GM13977 (cell line): ENCODE data around the gene TSC22D4.
"Not testable (repeated sequence)": the region's sequence is repeated elsewhere in the genome, so short reads cannot be mapped to it uniquely, and the experiment has no call there.

Experiments
- DNase-seq: peaks from one replicate; pipeline ENCODE4 v3.0.0; 2012; ENCODE audit warnings: low spot score
- CTCF ChIP-seq: IDR thresholded peaks from 2 replicates; pipeline ENCODE4 v1.5.1; 2012; ENCODE audit warnings: mild to moderate bottlenecking, control low read depth; ENCODE audit not compliant: insufficient read depth; ENCODE audit errors: extremely low read depth, missing control alignments
- in situ Hi-C: fragments of 300-500 bp; cut with MboI; formaldehyde crosslinking; loops from one replicate; pipeline ENCODE4 v1.12.0; 2022; ENCODE audit warnings: low sequenced_read_pairs, low pct_unique_long_range_greater_than_20kb, mixed read lengths, inconsistent platforms; ENCODE audit not compliant: unreplicated experiment

The TSC22D4 gene

GRCh38 chr7:100464791-100465190 lies 14.2 kb downstream of the TSC22D4 start:
- in situ Hi-C loops, result no loop called here
- DNase-seq, result no peak
- no peak for TF ChIP-seq CTCF

GRCh38 chr7:100464210-100464660 lies 14.8 kb downstream of the TSC22D4 start, which contains the start of gene SPACDR:
Gene SPACDR (minus strand): TSS chr7:100464260. CDS start chr7:100464025, 235 bp downstream.
- no peak for TF ChIP-seq CTCF
- DNase-seq, result no peak
- in situ Hi-C loops, result no loop called here

DNA sequence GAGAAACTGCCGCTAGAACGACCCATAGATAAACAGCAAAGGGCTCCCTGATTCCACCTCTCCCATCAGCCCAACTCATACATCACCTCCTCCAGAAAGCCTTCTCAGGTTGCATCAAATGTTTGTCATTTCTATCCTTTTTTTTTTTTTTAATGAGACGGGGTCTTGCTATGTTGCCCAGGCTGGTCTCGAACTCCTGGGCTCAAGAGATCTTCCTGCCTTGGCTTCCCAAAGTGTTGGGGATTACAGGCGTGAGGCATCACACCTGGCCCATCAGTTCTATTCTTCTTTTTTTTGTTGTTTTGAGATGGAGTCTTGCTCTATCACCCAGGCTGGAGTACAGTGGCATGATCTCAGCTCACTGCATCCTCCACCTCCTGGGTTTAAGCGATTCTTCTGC lies 22.0 kb downstream of the TSC22D4 start:
- TF ChIP-seq CTCF, result no peak
- in situ Hi-C loops, result no loop called here

GRCh38 chr7:100456562-100456961 lies 22.5 kb downstream of the TSC22D4 start:
- no peak for DNase-seq
- in situ Hi-C loops, result no loop called here
- no peak for TF ChIP-seq CTCF

More for the DNA sequence above, 22.0 kb downstream of the TSC22D4 start:
- no peak for DNase-seq

DNA sequence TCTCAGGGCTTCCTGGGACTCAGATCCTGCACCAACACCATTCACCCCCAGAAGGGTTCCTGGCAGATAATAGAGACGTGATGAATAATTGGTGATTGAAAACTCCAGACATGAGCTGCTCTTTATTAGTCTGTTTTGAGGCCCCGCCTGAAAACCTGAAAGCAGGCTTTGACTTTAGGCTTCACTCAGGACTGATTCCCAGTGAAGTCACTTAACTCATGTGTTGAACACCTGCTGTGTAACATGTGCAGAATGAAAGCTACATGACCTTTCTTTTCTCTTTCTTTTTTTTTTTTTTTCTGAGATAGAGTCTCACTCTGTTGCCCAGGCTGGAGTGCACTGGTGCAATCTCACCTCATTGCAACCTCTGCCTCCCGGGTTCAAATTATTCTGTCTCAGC lies 23.8 kb downstream of the TSC22D4 start:
- in situ Hi-C loops, result no loop called here
- TF ChIP-seq CTCF, result no peak
- no peak for DNase-seq

GRCh38 chr7:100453854-100454253 lies 25.2 kb downstream of the TSC22D4 start:
- DNase-seq, in situ Hi-C loops: not testable (repeated sequence)

GRCh38 chr7:100452513-100452912 lies 26.5 kb downstream of the TSC22D4 start:
- TF ChIP-seq CTCF, result no peak
- in situ Hi-C loops, result no loop called here
- no peak for DNase-seq
